Activated CD4-positive, alpha-beta T cell treated with anti-CD3 and anti-CD28 coated beads, Interleukin-2, amount 50 U/mL, for 16 hours (primary cell): Measurements from ENCODE around the gene SLC2A10.

Experiments used
- DNase-seq: peaks from one replicate; pipeline ENCODE4 v3.0.0-alpha.2; 2020

Gene SLC2A10

GRCh38 chr20:46682063-46682821, 27.2 kb upstream of the SLC2A10 start:
- DNase-seq: no peak

- no peak for DNase-seq
Measured at GRCh38 chr20:46683011-46683667, 26.3 kb upstream of the SLC2A10 start.

DNA sequence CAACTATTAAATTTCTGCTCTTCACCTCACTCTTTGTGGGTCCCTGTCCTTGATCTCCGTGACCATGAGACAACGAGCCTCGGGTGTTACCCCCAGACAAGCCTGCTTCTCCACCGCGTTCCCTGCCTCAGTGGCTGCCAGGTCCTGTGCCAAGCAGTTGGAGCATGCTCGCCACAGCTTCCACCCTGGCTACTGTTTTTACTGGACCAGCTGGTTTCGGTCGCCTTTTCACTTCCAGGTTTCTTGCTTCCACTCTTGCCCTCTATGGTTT, 25.8 kb upstream of the SLC2A10 start:
- DNase-seq: no peak

- DNase-seq: no peak
Measured at GRCh38 chr20:46683939-46684750, 25.3 kb upstream of the SLC2A10 start.

- no peak for DNase-seq
Measured at GRCh38 chr20:46688151-46689081, 21.0 kb upstream of the SLC2A10 start.

- DNase-seq: peak; percentile 99
Measured at GRCh38 chr20:46689082-46689753, 20.2 kb upstream of the SLC2A10 start, which contains the start of gene TP53RK. TSS of gene TP53RK (minus strand) at chr20:46689444. CDS start at chr20:46689414, 30 bp downstream.

GRCh38 chr20:46689754-46690085, 19.7 kb upstream of the SLC2A10 start:
- DNase-seq: no peak

GRCh38 chr20:46690219-46691106, 19.0 kb upstream of the SLC2A10 start:
- no peak for DNase-seq

- DNase-seq: no peak
Measured at GRCh38 chr20:46691196-46691595, 18.3 kb upstream of the SLC2A10 start.

DNA sequence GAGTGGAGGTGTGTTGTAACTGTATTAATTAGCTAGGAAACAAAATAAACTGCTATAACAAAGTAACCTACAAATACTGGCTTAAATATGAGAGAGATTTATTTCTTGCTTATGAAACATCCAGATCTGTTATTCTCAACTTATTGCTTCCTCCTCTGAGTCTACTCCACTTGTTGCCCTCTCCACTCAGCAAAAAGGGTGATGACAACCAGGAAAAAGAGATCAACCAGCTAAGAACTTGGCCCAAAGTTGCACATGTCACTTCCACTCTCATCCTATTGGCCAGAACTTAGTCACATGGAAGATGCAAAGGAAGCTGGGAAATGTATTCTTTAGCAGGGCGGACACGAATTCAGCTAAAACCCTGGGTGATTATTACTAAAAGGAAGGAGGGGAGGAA, 15.0 kb upstream of the SLC2A10 start:
- DNase-seq: peak; percentile 16

DNA sequence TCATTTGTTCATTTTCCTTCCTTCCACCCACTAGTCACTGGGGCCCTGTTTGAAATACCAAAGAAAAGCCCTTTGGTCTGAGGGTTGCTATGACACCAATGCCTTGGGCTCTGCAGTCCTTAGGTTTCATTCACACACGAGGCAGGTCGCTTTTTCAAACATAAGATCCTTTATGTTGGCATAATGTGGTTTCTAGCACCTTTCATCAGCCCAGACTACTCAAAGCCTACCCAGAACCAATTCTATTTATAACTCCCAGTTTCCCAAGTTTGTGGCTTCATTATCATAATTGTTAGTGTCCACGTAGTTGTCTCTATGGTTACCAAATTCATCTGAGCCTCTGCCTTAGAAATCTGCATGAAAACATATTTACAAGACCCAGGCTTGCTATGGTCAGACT, 13.6 kb upstream of the SLC2A10 start:
- DNase-seq: no peak

GRCh38 chr20:46696791-46697279, 12.6 kb upstream of the SLC2A10 start:
- DNase-seq: no peak

DNA sequence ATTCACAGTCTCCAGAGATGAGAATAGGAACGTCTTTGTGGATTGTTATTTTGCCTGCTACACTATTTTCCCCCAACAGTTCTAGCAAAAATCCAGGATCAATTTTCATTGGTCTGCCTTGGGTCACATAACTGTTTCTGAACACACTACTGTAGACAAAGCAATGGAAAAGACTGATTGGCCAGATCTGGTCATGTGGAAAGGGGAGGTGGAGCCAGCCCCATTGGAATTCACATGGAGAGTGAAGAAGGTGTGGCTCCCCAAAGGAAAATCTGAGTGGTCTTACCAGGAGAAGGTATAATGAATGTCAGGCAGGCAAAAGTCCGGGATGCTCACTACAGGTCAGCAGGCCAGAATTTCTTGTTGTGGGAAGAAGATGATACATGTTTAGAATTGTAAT, 10.7 kb upstream of the SLC2A10 start:
- DNase-seq: no peak

GRCh38 chr20:46699651-46700359, 9.6 kb upstream of the SLC2A10 start:
- peak; percentile 27 for DNase-seq

DNA sequence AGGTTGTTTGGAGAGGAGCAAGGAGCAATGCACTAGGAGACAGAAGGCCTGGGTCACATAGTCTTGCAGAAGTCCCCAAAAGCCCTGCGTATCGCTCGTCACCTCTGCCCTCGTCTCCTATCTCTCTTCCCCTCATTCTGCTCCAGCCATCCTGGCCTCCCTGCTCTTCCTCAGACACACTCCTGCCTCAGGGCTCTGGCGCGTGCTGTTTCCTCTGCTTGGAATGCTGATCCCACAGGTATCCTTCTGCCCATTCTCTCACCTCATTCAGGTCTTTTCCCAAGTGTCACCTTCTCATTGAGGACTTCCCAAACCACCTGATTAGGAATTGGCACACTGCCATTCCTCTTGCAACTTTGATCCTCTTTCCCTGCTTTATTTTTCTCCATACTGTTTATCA, 9.0 kb upstream of the SLC2A10 start:
- DNase-seq: no peak

- no peak for DNase-seq
Measured at GRCh38 chr20:46701057-46701456, 8.4 kb upstream of the SLC2A10 start.

DNA sequence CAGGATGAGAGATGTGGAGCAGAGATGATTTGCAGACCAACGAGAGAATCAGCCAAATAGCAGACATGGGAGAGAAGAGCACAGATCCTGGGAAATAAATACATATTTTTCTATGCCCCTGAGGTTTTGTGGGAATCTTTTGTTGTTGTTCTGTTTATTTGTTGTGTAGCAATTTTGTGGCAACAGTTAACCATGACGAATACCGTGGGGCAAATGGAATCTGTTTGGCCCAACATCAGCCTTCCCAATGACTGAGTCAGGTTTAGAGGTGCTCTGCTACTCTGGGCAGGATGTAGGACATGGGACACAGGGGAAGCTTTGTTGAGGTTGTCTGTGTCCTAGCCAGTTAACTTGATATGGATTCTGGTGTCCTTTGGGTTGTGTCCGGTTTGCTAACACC, 7.9 kb upstream of the SLC2A10 start:
- DNase-seq: no peak

DNA sequence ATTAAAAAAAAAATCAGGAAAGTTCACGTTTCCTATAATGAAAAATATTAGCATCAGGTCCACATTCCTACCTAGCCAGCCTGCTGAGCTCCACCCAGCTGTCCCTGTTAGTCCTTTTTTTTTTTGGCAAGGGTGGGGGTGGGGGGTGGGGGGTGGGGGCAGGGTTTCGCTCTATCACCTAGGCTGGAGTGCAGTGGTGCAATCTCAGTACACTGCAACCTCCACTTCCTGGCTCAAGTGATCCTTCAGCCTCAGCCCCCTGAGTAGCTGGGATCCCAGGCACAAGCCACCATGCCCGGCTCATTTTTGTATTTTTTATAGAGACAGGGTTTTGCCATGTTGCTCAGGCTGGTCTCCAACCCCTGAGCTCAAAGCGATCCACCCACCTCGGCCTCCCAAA, 7.5 kb upstream of the SLC2A10 start:
- DNase-seq: no peak

DNA sequence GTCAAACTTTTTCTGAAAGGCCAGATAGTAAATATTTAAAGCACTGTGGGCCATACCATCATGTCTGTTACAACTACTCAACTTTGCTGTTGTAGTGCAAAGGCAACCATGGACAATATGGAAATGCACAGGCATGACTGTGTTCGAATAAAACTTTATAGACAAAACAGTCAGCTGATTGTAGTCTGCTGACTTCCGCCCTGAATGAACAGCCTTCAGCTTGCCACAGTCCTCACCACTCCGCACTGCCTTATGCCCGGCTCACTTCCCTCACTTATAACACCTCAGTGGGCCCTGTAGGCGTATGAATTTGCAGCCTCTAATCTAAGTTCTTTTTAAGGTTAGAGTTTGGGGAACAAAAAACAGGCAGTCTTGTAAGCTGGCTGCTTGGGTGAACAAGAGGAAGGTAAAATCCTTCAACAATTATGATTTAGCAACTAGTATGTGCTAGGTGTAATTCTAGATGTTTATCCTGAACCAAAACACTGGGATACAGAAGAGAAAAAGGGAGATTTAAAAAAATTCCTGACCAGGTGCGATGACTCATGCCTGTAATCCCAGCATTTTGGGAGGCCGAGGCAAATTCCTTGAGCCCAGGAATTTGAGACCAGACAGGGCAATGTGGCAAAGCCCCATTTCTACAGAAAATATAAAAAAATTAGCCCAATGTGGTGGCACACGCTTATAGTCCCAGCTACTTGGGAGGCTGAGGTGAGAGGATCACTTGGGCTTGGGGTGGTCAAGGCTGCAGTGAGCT, 6.8 kb upstream of the SLC2A10 start:
- DNase-seq: no peak

DNA sequence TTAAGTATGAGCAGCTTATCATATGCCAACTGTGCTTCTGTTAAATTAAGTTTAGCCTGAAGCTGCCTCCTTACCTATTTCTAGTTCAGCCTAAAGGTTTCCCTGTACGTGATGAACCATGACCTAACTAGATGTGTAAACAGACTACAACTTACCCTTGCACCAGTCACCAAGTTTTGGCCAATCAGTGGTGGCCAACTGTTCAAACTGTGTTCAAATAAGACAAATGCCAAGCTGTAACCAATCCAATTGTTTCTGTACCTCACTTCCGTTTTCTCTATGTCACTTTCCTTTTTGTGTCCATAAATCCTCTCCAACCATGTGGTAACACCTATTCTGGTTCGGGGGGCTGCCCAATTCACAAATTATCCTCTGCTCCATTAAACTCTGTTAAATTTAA, 6.0 kb upstream of the SLC2A10 start:
- no peak for DNase-seq
